GM19328 (cell line): ENCODE results near the gene STARD7.
A peak's percentile ranks its signal among the peaks of the same experiment; 100 is the strongest.
"Not testable (repeated sequence)": the region's sequence is repeated elsewhere in the genome, so short reads cannot be mapped to it uniquely, and the experiment has no call there.

ENCODE experiments used
- ATAC-seq: cut with Tn5 transposase; IDR thresholded peaks from one replicate; pipeline ENCODE4 v1.9.1; 2021; ENCODE audit warnings: mild to moderate bottlenecking, moderate library complexity; ENCODE audit not compliant: unreplicated experiment

STARD7 gene

DNA sequence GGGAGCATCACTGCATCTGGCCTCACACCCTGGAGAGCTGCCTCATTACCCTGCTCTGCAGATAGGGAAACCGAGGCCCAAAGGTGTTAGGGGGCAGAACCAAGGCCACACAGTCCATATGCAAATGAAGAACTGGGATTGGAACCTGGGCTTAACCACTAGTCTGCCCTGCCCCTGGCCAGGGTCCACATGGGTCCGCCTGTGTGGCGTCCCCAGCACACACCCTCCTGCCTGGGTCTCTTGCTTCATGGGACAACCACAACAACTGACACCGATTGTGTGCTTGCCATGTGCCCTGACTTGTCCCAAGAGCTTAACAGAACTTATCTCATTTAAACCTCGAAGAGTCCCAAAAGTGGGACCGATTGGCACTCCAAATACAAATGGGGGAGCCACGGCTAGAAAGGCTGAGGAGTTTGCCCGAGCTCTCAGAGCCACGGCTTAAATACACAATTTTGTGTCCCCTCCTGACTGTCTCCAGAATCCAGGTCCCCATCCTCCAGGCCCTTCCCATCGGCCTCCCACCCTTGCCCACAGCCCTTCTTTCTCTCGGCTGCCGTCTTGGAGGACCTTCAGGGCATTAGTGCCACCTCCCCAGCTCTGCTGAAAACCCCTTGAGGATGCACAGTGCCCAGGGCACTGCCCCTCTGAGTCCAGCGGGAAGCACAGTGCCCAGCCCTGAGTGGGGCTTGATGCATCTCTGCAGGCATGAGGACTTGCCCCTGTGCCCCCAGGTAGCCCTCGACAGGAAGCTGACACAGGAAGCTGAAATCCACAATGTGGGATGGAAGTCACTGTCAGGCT is 57.6 kb downstream of the STARD7 start:
- no peak for ATAC-seq

DNA sequence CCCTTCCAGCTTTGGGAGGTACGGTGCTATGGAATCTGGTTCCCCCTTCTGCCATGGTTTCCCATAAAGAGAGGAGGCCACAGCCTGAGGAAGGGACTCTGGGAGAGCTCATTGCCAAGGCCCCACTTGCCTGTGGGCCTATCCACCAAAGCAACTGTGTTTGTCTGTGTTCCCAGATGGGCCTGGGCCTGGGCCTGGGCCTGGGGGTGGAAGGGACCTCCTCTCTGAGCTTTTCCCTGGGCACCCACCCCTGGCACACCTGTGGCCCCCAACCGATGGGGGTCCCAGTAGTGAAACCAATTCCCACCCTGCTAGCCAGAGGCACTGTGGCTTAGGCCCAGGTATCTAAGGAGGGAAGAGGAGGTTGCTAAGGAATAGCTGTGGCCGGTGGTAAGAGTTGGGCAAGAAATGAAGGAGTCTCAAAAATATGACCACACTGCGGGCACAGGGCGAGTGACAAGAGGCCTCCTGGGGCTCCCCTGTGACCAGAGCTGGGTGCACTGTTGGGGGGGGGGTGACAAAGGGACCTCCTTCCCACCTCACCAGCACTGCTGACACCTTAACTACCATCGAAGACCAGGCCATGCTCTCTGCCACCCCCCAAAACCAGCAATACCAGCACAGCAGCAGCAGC is 58.5 kb downstream of the STARD7 start:
- ATAC-seq: no peak

- ATAC-seq: no peak
Measured at GRCh38 chr2:96148410-96149217, 60.0 kb downstream of the STARD7 start.

- no peak for ATAC-seq
Measured at GRCh38 chr2:96147593-96148201, 60.9 kb downstream of the STARD7 start.

- ATAC-seq: no peak
Measured at GRCh38 chr2:96146881-96147592, 61.6 kb downstream of the STARD7 start.

DNA sequence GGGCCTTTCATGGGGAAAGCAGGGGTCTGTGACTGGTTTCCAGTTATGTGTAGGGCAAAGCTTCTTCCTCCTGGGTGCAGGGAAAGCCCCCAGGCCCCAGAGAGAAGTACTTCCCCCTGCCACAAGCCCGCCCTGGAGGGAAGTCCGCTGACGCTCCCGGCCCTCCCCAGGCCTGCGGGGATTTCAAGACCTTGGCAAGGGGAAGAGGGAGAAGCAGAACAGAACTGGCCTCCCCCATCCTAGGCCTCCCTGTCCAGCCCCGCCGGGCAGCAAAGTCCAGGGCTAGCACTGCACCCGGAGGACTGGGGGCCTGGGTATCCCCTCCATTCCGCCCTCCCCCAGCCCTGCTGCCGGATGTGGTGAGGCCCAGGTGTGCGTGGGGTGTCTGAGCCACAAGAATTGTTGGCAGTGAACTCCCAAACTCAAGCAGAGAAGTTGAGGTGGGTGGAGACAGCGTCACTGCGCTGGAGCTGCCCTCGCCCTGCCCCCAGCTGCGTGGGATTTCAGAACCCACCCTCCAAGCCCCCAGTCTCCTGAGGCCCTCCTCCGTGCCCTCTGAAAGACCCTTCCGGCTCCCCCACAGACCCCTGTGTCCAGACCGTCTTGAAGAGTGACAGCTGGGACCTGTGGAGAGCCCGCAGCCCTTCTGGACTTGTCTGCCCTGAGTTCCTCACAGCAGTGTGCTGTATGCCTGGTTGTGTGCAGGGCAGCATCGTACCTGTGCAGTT is 62.3 kb downstream of the STARD7 start:
- ATAC-seq: peak; percentile 26

GRCh38 chr2:96145848-96146152 is 62.8 kb downstream of the STARD7 start:
- ATAC-seq: no peak

GRCh38 chr2:96145036-96145847 is 63.4 kb downstream of the STARD7 start, which contains the start of gene DUSP2:
Gene DUSP2 (minus strand): TSS chr2:96145440. CDS start chr2:96145354, 86 bp downstream.
- peak; percentile 56 for ATAC-seq

GRCh38 chr2:96144481-96145035 is 64.1 kb downstream of the STARD7 start:
- ATAC-seq: no peak

GRCh38 chr2:96143848-96144480 is 64.7 kb downstream of the STARD7 start:
- no peak for ATAC-seq

GRCh38 chr2:96143231-96143847 is 65.3 kb downstream of the STARD7 start:
- no peak for ATAC-seq

GRCh38 chr2:96142217-96143113 is 66.2 kb downstream of the STARD7 start:
- no peak for ATAC-seq

- not testable (repeated sequence) for ATAC-seq
Measured at GRCh38 chr2:96141624-96141967, 67.0 kb downstream of the STARD7 start.

GRCh38 chr2:96140941-96141623 is 67.5 kb downstream of the STARD7 start:
- no peak for ATAC-seq

DNA sequence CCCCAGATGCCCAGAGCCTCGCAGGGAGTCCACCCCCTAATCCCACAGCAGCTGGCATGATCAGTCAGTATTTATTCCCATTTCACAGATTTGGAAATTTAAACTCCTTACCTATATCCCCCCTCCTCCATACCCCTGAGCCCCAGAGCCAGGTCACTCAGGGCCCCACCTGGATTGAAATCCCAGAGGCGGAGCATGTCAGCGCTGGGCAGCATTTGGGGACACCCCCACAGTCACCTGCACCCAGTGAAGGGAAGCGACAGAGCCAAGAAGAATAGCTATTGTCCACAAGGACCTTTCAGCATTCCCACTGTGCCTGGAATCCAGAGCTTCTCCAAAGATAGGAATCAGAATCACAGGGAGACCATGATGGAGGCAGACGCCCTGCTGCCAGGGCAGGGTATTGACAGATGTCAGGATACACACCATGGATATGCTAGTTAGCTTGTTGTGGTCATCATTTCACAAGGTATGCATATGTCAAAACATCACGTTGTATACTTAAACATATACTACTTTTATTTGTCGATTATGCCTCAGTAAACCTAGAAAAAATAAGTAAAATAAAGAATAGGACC is 69.4 kb downstream of the STARD7 start:
- ATAC-seq: no peak
